DOHH2 (cell line): ENCODE results near the gene SPOCK1.

Experiments used
- H3F3A ChIP-seq: fragments of 200-600 bp; sonication (generic), shearing (Covaris generic); 2 replicates; pipeline ENCODE4 v1.6.0; 2016; ENCODE audit warnings: antibody characterized with exemption, mild to moderate bottlenecking; ENCODE audit not compliant: control insufficient read depth, insufficient read depth
- H3K27ac ChIP-seq: fragments of 200-600 bp; sonication (generic); 2 replicates; pipeline ENCODE4 v1.5.1; 2014; ENCODE audit warnings: low read depth, mild to moderate bottlenecking, low read length, moderate library complexity
- H3K27me3 ChIP-seq: fragments of 200-600 bp; sonication (generic); 2 replicates; pipeline ENCODE4 v1.6.1; 2014; ENCODE audit warnings: mild to moderate bottlenecking, low read length, mixed read lengths; ENCODE audit not compliant: control insufficient read depth
- H3K36me3 ChIP-seq: fragments of 200-600 bp; sonication (generic); 2 replicates; pipeline ENCODE4 v1.6.1; 2014; ENCODE audit warnings: mild to moderate bottlenecking, low read length, moderate library complexity, mixed read lengths; ENCODE audit not compliant: control insufficient read depth
- H3K4me1 ChIP-seq: fragments of 200-600 bp; sonication (generic); 2 replicates; pipeline ENCODE4 v1.6.1; 2014; ENCODE audit warnings: mild to moderate bottlenecking, low read length, mixed read lengths; ENCODE audit not compliant: control insufficient read depth
- H3K4me2 ChIP-seq: fragments of 200-600 bp; sonication (generic); 2 replicates; pipeline ENCODE4 v1.6.0; 2014; ENCODE audit warnings: mild to moderate bottlenecking, low read length, moderate library complexity
- H3K4me3 ChIP-seq: fragments of 200-600 bp; sonication (generic); 2 replicates; pipeline ENCODE4 v1.5.1; 2014; ENCODE audit warnings: mild to moderate bottlenecking, low read length, mixed read lengths
- H3K79me2 ChIP-seq: fragments of 200-600 bp; sonication (generic); 2 replicates; pipeline ENCODE4 v1.6.1; 2014; ENCODE audit warnings: mild to moderate bottlenecking, low read length, mixed read lengths; ENCODE audit not compliant: control insufficient read depth
- H3K9me2 ChIP-seq: fragments of 200-600 bp; sonication (generic); replicated peaks from 2 replicates; pipeline ENCODE4 v1.6.1; 2014; ENCODE audit warnings: mild to moderate bottlenecking, low read length, mixed read lengths; ENCODE audit not compliant: control insufficient read depth
- H3K9me3 ChIP-seq: fragments of 200-600 bp; sonication (generic); 2 replicates; pipeline ENCODE4 v1.6.1; 2014; ENCODE audit warnings: antibody characterized with exemption, low read length, mixed read lengths; ENCODE audit not compliant: control insufficient read depth, insufficient read depth
- H4K20me1 ChIP-seq: fragments of 200-600 bp; sonication (generic); 2 replicates; pipeline ENCODE4 v1.6.0; 2014; ENCODE audit warnings: low read depth, mild to moderate bottlenecking, antibody characterized with exemption, low read length, moderate library complexity; ENCODE audit not compliant: control insufficient read depth, insufficient read depth
- EZH2phosphoT487 ChIP-seq: fragments of 200-600 bp; sonication (generic); IDR thresholded peaks from 2 replicates; pipeline ENCODE4 v1.6.1; 2017; ENCODE audit warnings: borderline replicate concordance, mild to moderate bottlenecking, antibody characterized with exemption, low read length, moderate library complexity, mixed read lengths
- TF ChIP-seq, protein P1 (sequence below): fragments of 200-600 bp; sonication (generic); IDR thresholded peaks from one replicate; pipeline ENCODE4 v1.5.1; 2014; ENCODE audit warnings: antibody characterized with exemption, mild to moderate bottlenecking, low read depth, low read length; ENCODE audit not compliant: poor library complexity, severe bottlenecking

SPOCK1 gene

DNA sequence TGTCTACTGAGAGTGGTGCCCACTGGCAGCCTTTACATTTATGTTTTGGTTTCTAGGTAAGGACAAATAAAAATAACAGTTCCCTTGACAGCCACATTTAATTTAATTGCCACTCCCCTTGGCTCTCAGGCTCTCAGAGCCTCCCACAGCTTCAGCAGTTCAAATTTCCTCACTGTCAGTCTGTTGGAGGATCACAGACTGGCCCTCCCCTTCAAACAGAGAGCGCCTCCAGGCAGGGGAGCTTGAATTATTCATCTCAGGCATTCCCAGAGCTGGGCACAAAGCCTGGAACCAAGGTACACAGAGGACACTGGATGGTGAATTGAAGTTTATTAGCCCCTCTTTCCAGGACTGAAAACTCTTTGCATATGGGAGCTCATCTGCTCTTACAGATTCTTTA lies 407.7 kb downstream of the SPOCK1 start:
- TF ChIP-seq, protein P1, sequence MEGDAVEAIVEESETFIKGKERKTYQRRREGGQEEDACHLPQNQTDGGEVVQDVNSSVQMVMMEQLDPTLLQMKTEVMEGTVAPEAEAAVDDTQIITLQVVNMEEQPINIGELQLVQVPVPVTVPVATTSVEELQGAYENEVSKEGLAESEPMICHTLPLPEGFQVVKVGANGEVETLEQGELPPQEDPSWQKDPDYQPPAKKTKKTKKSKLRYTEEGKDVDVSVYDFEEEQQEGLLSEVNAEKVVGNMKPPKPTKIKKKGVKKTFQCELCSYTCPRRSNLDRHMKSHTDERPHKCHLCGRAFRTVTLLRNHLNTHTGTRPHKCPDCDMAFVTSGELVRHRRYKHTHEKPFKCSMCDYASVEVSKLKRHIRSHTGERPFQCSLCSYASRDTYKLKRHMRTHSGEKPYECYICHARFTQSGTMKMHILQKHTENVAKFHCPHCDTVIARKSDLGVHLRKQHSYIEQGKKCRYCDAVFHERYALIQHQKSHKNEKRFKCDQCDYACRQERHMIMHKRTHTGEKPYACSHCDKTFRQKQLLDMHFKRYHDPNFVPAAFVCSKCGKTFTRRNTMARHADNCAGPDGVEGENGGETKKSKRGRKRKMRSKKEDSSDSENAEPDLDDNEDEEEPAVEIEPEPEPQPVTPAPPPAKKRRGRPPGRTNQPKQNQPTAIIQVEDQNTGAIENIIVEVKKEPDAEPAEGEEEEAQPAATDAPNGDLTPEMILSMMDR: no peak
- no peak for TF ChIP-seq EZH2phosphoT487
- H3K36me3 ChIP-seq: no peaks in the 10 kb centered on the region
- H3K4me1 ChIP-seq: no peaks in the 10 kb centered on the region
- no peak overlapping the region for H3K27ac ChIP-seq
- no peaks in the 10 kb centered on the region for H3K9me2 ChIP-seq
- H3K79me2 ChIP-seq: no peaks in the 10 kb centered on the region
- no peaks in the 10 kb centered on the region for H3K27me3 ChIP-seq
- H3K4me2 ChIP-seq: no peak overlapping the region
- no peaks in the 10 kb centered on the region for H3F3A ChIP-seq
- H3K4me3 ChIP-seq: no peak overlapping the region
- H3K9me3 ChIP-seq: no peaks in the 10 kb centered on the region
- no peaks in the 10 kb centered on the region for H4K20me1 ChIP-seq

DNA sequence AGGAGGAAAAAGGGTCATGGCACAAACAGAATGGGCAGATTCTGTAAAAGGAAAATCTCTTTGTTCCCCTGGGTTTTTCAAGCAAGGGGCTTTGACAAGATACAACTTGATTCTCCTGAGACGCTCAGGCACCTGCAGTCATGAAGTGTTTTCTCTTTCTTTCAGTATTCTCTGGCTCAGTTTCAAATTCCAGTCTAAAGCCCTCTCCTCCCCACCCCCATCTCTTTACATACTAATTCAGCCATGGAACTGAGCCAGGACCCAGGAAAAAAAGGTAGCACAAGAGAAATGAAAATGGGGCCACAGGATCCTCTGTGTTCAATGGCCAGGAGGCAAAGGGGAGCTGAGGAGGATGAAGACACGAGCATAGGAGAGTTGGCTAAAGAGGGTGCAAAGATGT lies 408.4 kb downstream of the SPOCK1 start:
- H3K4me2 ChIP-seq: no peak overlapping the region
- H3K9me2 ChIP-seq: no peaks in the 10 kb centered on the region
- TF ChIP-seq, protein P1: no peak
- TF ChIP-seq EZH2phosphoT487: no peak
- no peaks in the 10 kb centered on the region for H3K27me3 ChIP-seq
- no peaks in the 10 kb centered on the region for H3K79me2 ChIP-seq
- H3K36me3 ChIP-seq: no peaks in the 10 kb centered on the region
- H3K9me3 ChIP-seq: no peaks in the 10 kb centered on the region
- no peaks in the 10 kb centered on the region for H3F3A ChIP-seq
- no peak overlapping the region for H3K27ac ChIP-seq
- no peaks in the 10 kb centered on the region for H3K4me1 ChIP-seq
- no peak overlapping the region for H3K4me3 ChIP-seq
- H4K20me1 ChIP-seq: no peaks in the 10 kb centered on the region

DNA sequence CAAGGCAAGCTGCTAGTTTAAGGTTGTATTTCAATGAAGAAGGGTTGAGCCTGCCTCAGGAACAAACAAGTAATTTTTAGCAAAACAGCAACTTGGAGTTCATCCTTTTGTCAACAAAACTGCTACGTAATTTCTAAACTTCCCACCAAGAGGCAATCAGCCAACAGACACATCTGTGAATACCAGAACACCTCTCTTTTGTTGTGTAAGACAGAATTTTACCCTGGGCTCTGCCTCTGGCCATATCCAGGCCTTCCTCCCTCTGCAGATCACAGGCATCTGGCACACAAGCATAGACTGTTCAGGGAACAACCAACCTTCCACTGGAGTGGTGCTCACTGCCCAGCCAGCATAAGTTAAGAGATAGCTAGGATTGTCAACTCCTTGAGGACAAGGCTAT lies 409.0 kb downstream of the SPOCK1 start:
- Histone ChIP-seq H3K9me3 (no peaks in the 10 kb centered on the region), H3K27ac (no peak overlapping the region), H3F3A (no peaks in the 10 kb centered on the region), H3K4me2 (no peak overlapping the region), H3K27me3 (no peaks in the 10 kb centered on the region), H3K36me3 (no peaks in the 10 kb centered on the region), H3K9me2 (no peaks in the 10 kb centered on the region), H3K4me3 (no peak overlapping the region), H4K20me1 (no peaks in the 10 kb centered on the region), H3K4me1 (no peaks in the 10 kb centered on the region), H3K79me2 (no peaks in the 10 kb centered on the region)
- TF ChIP-seq, protein P1: no peak
- no peak for TF ChIP-seq EZH2phosphoT487

DNA sequence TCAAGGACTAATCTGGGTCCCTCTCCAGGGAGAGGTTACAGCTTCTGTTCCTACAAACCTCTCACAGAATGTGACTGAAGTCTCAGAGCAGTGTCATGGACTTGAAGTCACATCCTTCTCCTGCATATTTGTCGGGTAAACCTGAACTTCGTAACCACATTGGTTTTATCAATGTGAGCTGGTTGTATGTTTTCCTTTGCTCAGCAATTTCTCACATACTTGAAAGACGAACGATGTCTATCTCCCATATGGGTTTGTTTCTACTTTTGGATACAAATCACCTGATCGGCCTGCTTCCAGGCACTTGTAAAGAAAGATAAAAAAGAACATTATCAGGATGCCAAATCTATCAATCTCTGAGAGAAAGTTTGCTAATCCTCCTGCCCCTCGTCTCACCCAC lies 411.0 kb downstream of the SPOCK1 start:
- Histone ChIP-seq H3K27me3 (no peaks in the 10 kb centered on the region), H3F3A (no peaks in the 10 kb centered on the region), H3K79me2 (no peaks in the 10 kb centered on the region)

More for the DNA sequence above, 411.0 kb downstream of the SPOCK1 start:
- Histone ChIP-seq H3K9me3 (no peaks in the 10 kb centered on the region), H3K4me3 (no peak overlapping the region), H3K4me1 (no peaks in the 10 kb centered on the region), H4K20me1 (no peaks in the 10 kb centered on the region), H3K9me2 (no peaks in the 10 kb centered on the region), H3K36me3 (no peaks in the 10 kb centered on the region), H3K27ac (no peak overlapping the region), H3K4me2 (no peak overlapping the region)
- TF ChIP-seq, protein P1: no peak
- no peak for TF ChIP-seq EZH2phosphoT487
